ENCODE measurements around the gene PSMA7. TPM values are rescaled to one million over a fixed set of nuclear protein-coding genes. Genes with fewer than 3 reads are reported as not detected.

The PSMA7 gene
- total and polyA plus RNA-seq, 2 donors (not counting 1 experiment from before 2014, with no cell fraction given): 140 to 252 TPM

DNA sequence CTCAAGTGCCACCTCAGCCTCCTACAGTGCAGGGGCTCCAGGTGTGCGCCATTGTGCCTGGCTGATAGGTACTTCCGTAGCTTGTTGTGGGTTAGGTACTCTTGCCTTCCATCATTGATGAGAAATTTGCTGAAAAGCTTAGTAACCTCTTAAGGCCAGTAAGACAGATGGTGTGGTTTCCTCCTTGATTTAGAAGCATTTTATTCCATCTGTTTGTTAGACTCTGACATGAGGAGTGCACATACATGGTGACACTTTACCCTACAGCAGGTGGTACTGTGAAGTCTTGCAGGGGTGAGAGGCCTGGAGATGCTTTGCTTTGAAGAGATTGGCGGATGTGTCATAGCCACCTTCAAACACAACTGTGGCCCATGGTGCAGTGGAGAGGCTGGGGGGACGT lies 24.9 kb upstream of the PSMA7 start:
- no peaks in the 10 kb centered on the region for H3K79me2 ChIP-seq (ENCODE audit: control insufficient read depth, insufficient read depth, low read length)
- no peaks in the 10 kb centered on the region for H3K9me3 Mint-ChIP-seq (ENCODE audit: insufficient read depth)
- H3K9me3 ChIP-seq (ENCODE audit: control extremely low read depth in 1 of 3, control insufficient read depth in 2 of 3, insufficient read depth in 1 of 3, low read length in 2 of 3): no peaks in the 10 kb centered on the region
- no peak for ATAC-seq (ENCODE audit: low read depth)
- H3K4me3 ChIP-seq (ENCODE audit: control extremely low read depth in 1 of 5, extremely low read depth in 1 of 5, insufficient read depth in 1 of 5, low read depth in 2 of 5, low read length in 4 of 5): no peak overlapping the region
- CTCF ChIA-PET: no interaction called here
- intact Hi-C loops (cut with micrococcal nuclease): no loop called here
- no peak overlapping the region for H3K9ac ChIP-seq (ENCODE audit: low read length)
- H3K4me2 ChIP-seq (replicated peaks; ENCODE audit: low read depth, low read length, poor library complexity, severe bottlenecking): no peak overlapping the region
- 100% methylated on average over 3 of the region's 4 CpGs for WGBS (ENCODE audit: insufficient coverage)
- H3K27ac Mint-ChIP-seq: no peak overlapping the region
- POLR2A ChIA-PET: no interaction called here
- no peaks in the 10 kb centered on the region for H3K4me1 ChIP-seq (ENCODE audit: control insufficient read depth in 2 of 2, insufficient read depth in 2 of 2, low read length in 2 of 2)
- DNase-seq: no peak
- no peak overlapping the region for H2AFZ ChIP-seq (ENCODE audit: insufficient read depth, low read depth, low read length, poor library complexity, severe bottlenecking)
- no peak overlapping the region for H3K27ac ChIP-seq (ENCODE audit: low read length in 2 of 2)
- H3K4me1 Mint-ChIP-seq: no peaks in the 10 kb centered on the region
- no peaks in the 10 kb centered on the region for H3K27me3 ChIP-seq (replicated peaks in 1 of 4; ENCODE audit: control extremely low read depth in 1 of 4, control insufficient read depth in 3 of 4, insufficient read depth in 4 of 4, low read length in 3 of 4)
- no peak overlapping the region for H3K4me3 Mint-ChIP-seq
- H3K27me3 Mint-ChIP-seq: no peaks in the 10 kb centered on the region
- TF ChIP-seq, protein P1, sequence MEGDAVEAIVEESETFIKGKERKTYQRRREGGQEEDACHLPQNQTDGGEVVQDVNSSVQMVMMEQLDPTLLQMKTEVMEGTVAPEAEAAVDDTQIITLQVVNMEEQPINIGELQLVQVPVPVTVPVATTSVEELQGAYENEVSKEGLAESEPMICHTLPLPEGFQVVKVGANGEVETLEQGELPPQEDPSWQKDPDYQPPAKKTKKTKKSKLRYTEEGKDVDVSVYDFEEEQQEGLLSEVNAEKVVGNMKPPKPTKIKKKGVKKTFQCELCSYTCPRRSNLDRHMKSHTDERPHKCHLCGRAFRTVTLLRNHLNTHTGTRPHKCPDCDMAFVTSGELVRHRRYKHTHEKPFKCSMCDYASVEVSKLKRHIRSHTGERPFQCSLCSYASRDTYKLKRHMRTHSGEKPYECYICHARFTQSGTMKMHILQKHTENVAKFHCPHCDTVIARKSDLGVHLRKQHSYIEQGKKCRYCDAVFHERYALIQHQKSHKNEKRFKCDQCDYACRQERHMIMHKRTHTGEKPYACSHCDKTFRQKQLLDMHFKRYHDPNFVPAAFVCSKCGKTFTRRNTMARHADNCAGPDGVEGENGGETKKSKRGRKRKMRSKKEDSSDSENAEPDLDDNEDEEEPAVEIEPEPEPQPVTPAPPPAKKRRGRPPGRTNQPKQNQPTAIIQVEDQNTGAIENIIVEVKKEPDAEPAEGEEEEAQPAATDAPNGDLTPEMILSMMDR (IDR thresholded peaks at IDR 0.05): no peak
- no peak for TF ChIP-seq EZH2 (IDR thresholded peaks at IDR 0.05; ENCODE audit: borderline replicate concordance, insufficient read depth, low read depth, low read length, poor library complexity, severe bottlenecking)
- peaks cover 0 to 14% of the 10 kb centered on the region in 2 experiments for H3K36me3 ChIP-seq (replicated peaks in 1 of 2; ENCODE audit: control extremely low read depth in 1 of 2, control insufficient read depth in 1 of 2, extremely low read depth in 1 of 2, insufficient read depth in 2 of 2, low read length in 1 of 2)
- no peaks in the 10 kb centered on the region for H4K20me1 ChIP-seq (ENCODE audit: control insufficient read depth, insufficient read depth, low read length, poor library complexity, severe bottlenecking)

DNA sequence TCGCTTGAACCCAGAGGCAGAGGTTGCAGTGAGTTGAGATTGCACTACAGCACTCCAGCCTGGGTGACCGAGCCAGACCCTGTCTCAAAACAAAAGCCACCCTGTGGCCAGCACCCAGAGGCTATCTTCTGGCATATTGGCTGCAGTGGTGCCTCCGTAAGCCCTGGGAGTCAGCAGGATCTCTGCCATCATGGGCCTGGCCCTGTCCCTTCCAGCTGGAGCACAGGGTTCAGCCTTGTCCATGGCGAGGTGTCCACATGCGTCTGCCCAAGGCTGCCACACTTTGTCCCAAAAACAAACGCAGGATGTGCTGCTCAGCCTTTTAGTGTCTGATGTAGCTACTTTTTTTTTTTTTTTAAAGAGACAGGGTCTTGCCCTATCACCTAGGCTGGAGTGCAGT lies 24.3 kb upstream of the PSMA7 start:
- H3K27me3 Mint-ChIP-seq: no peaks in the 10 kb centered on the region
- TF ChIP-seq, protein P1 (IDR thresholded peaks at IDR 0.05): no peak
- TF ChIP-seq EZH2 (IDR thresholded peaks at IDR 0.05; ENCODE audit: borderline replicate concordance, insufficient read depth, low read depth, low read length, poor library complexity, severe bottlenecking): no peak
- Histone ChIP-seq H3K27me3 (replicated peaks in 1 of 4; ENCODE audit: control extremely low read depth in 1 of 4, control insufficient read depth in 3 of 4, insufficient read depth in 4 of 4, low read length in 3 of 4) (no peaks in the 10 kb centered on the region), H3K9me3 (ENCODE audit: control extremely low read depth in 1 of 3, control insufficient read depth in 2 of 3, insufficient read depth in 1 of 3, low read length in 2 of 3) (no peaks in the 10 kb centered on the region), H4K20me1 (ENCODE audit: control insufficient read depth, insufficient read depth, low read length, poor library complexity, severe bottlenecking) (no peaks in the 10 kb centered on the region), H3K4me3 (ENCODE audit: control extremely low read depth in 1 of 5, extremely low read depth in 1 of 5, insufficient read depth in 1 of 5, low read depth in 2 of 5, low read length in 4 of 5) (no peak overlapping the region), H3K9ac (ENCODE audit: low read length) (no peak overlapping the region), H2AFZ (ENCODE audit: insufficient read depth, low read depth, low read length, poor library complexity, severe bottlenecking) (no peak overlapping the region), H3K27ac (ENCODE audit: low read length in 2 of 2) (no peak overlapping the region), H3K79me2 (ENCODE audit: control insufficient read depth, insufficient read depth, low read length) (no peaks in the 10 kb centered on the region), H3K4me1 (ENCODE audit: control insufficient read depth in 2 of 2, insufficient read depth in 2 of 2, low read length in 2 of 2) (no peaks in the 10 kb centered on the region), H3K36me3 (replicated peaks in 1 of 2; ENCODE audit: control extremely low read depth in 1 of 2, control insufficient read depth in 1 of 2, extremely low read depth in 1 of 2, insufficient read depth in 2 of 2, low read length in 1 of 2) (peaks cover 0 to 19% of the 10 kb centered on the region in 2 experiments), H3K4me2 (replicated peaks; ENCODE audit: low read depth, low read length, poor library complexity, severe bottlenecking) (no peak overlapping the region)
- WGBS (ENCODE audit: insufficient coverage): 98% methylated on average over 6 of the region's 6 CpGs
- DNase-seq (no peak), ATAC-seq (ENCODE audit: low read depth) (no peak)
- CTCF ChIA-PET: interaction anchor here (0.6 kb wide), 1 partner anchor 14 kb away, joined by 3 read pairs; no protein-coding TSS in a partner anchor
- H3K4me1 Mint-ChIP-seq: no peaks in the 10 kb centered on the region
- POLR2A ChIA-PET: no interaction called here
- no peak overlapping the region for H3K27ac Mint-ChIP-seq
- intact Hi-C loops (cut with micrococcal nuclease): no loop called here
- H3K9me3 Mint-ChIP-seq (ENCODE audit: insufficient read depth): no peaks in the 10 kb centered on the region
- H3K4me3 Mint-ChIP-seq: no peak overlapping the region
